CD14-positive monocyte (primary cell): ENCODE results near the gene MFN2. TPM values are rescaled to one million over a fixed set of nuclear protein-coding genes. Genes with fewer than 3 reads are reported as not detected.

Source experiments
- DNase-seq, 3 donors: peaks; one replicate each; pipeline ENCODE4 v3.0.0-alpha.2; 2011 to 2022
- H2AFZ ChIP-seq: 2 replicates; pipeline ENCODE4 v1.6.0; 2012; ENCODE audit warnings: mild to moderate bottlenecking, low read depth, low read length, inconsistent platforms; ENCODE audit not compliant: insufficient read depth, poor library complexity, severe bottlenecking
- H3K27ac ChIP-seq, 2 donors: 1 replicate in 1 of 2; 2 replicates in 1 of 2; pipeline ENCODE4 v1.5.1; 2012 to 2013; ENCODE audit warnings: low read length in 2 of 2, control low read depth in 1 of 2, inconsistent platforms in 1 of 2, low read depth in 1 of 2, mild to moderate bottlenecking in 1 of 2
- H3K27me3 ChIP-seq, 2 donors: one replicate each; pipeline versions ENCODE4 v1.6.0 to v1.6.1; 2011 to 2013; ENCODE audit warnings: low read length in 2 of 2; ENCODE audit not compliant: control insufficient read depth in 2 of 2, insufficient read depth in 2 of 2
- H3K36me3 ChIP-seq, 2 donors: replicated peaks in 1 of 2; 1 replicate in 1 of 2; 2 replicates in 1 of 2; pipeline versions ENCODE4 v1.5.1 to v1.6.1; 2012 to 2013; ENCODE audit warnings: low read length in 2 of 2, control low read depth in 1 of 2, inconsistent platforms in 1 of 2, mild to moderate bottlenecking in 1 of 2; ENCODE audit not compliant: insufficient read depth in 2 of 2, control insufficient read depth in 1 of 2
- H3K4me1 ChIP-seq, 2 donors: 1 replicate in 1 of 2; 2 replicates in 1 of 2; pipeline versions ENCODE4 v1.5.1 to v1.6.1; 2012 to 2013; ENCODE audit warnings: low read length in 2 of 2, control low read depth in 1 of 2, inconsistent platforms in 1 of 2, mild to moderate bottlenecking in 1 of 2, moderate library complexity in 1 of 2; ENCODE audit not compliant: insufficient read depth in 2 of 2, control insufficient read depth in 1 of 2
- H3K4me2 ChIP-seq: replicated peaks from 2 replicates; pipeline ENCODE3; 2012; ENCODE audit warnings: low read length, moderate library complexity, mild to moderate bottlenecking; ENCODE audit not compliant: poor library complexity, severe bottlenecking; ENCODE audit errors: extremely low read depth
- H3K4me3 ChIP-seq, 3 experiments: fragments of 200-600 bp in 1 of 3; sonication (generic) in 1 of 3; replicated peaks in 1 of 3; 1 replicate in 2 of 3; 2 replicates in 1 of 3; pipeline ENCODE4 v1.5.1; 2011 to 2013; ENCODE audit warnings: low read length in 3 of 3, mild to moderate bottlenecking in 3 of 3, control low read depth in 2 of 3, low read depth in 2 of 3, inconsistent platforms in 1 of 3, moderate library complexity in 1 of 3
- H3K79me2 ChIP-seq: 2 replicates; pipeline ENCODE4 v1.6.0; 2012; ENCODE audit warnings: mild to moderate bottlenecking, control low read depth, inconsistent platforms, low read length, moderate library complexity; ENCODE audit not compliant: insufficient read depth
- H3K9ac ChIP-seq: 2 replicates; pipeline ENCODE4 v1.6.0; 2017; ENCODE audit warnings: low read length, mild to moderate bottlenecking; ENCODE audit not compliant: insufficient read depth, poor library complexity, severe bottlenecking
- H3K9me3 ChIP-seq, 2 donors: replicated peaks in 1 of 2; 1 replicate in 1 of 2; 2 replicates in 1 of 2; pipeline versions ENCODE4 v1.5.1 to v1.6.1; 2012 to 2013; ENCODE audit warnings: low read length in 2 of 2, control low read depth in 1 of 2; ENCODE audit not compliant: control insufficient read depth in 1 of 2, insufficient read depth in 1 of 2
- H4K20me1 ChIP-seq: 2 replicates; pipeline ENCODE4 v1.6.0; 2012; ENCODE audit warnings: mild to moderate bottlenecking, low read length, control low read depth, moderate library complexity; ENCODE audit not compliant: insufficient read depth
- H3K27ac Mint-ChIP-seq, 7 donors: one replicate each; pipeline ENCODE4 v1.8.0; 2020; ENCODE audit warnings: mild to moderate bottlenecking in 7 of 7, mixed read lengths in 7 of 7, moderate library complexity in 6 of 7, inconsistent platforms in 2 of 7
- H3K27me3 Mint-ChIP-seq, 3 donors: one replicate each; pipeline ENCODE4 v1.8.0; 2021 to 2022; ENCODE audit warnings: low read depth in 3 of 3, mild to moderate bottlenecking in 3 of 3, mixed read lengths in 3 of 3, moderate library complexity in 3 of 3, inconsistent platforms in 1 of 3
- H3K36me3 Mint-ChIP-seq, 2 donors: one replicate each; pipeline ENCODE4 v1.8.0; 2020; ENCODE audit warnings: mixed read lengths in 2 of 2, inconsistent platforms in 1 of 2, mild to moderate bottlenecking in 1 of 2
- H3K4me1 Mint-ChIP-seq: one replicate; pipeline ENCODE4 v1.8.0; 2020; ENCODE audit warnings: mild to moderate bottlenecking, mixed read lengths
- H3K4me3 Mint-ChIP-seq, 2 donors: one replicate each; pipeline ENCODE4 v1.8.0; 2020; ENCODE audit warnings: mild to moderate bottlenecking in 2 of 2, mixed read lengths in 2 of 2, moderate library complexity in 1 of 2
- H3K9me3 Mint-ChIP-seq, 7 donors: one replicate each; pipeline ENCODE4 v1.8.0; 2020 to 2022; ENCODE audit warnings: mixed read lengths in 7 of 7, mild to moderate bottlenecking in 6 of 7, moderate library complexity in 6 of 7, inconsistent platforms in 2 of 7
- CTCF ChIP-seq: fragments of 200-600 bp; IDR thresholded peaks from one replicate; pipeline ENCODE4 v1.8.0; 2022; ENCODE audit warnings: antibody characterized with exemption, mild to moderate bottlenecking
- WGBS: methylation state at CpG from one replicate; pipeline ENCODE4 v1.1.5; 2013; ENCODE audit warnings: missing lambda C conversion rate; ENCODE audit not compliant: insufficient coverage; 5-methylcytosine and 5-hydroxymethylcytosine counted together
- intact Hi-C, 2 donors: fragments of 100-400 bp; cut with micrococcal nuclease; formaldehyde crosslinking; loops; one replicate each; pipeline versions ENCODE4 v1.15.0 to v1.15.1; 2023
- polyA plus RNA-seq, 3 donors: library from polyadenylated mRNA; depleted of rRNA in 1 of 3; unstranded in 2 of 3; stranded (reverse) in 1 of 3; fragments of 300-500 nt in 2 of 3; fragments of >200 nt in 1 of 3; fragmentation: Illumina TruSeq in 2 of 3; gene quantifications; 1 replicate in 2 of 3; 2 replicates in 1 of 3; pipeline ENCODE4 v1.2.3, GENCODE V29; 2012 to 2021

The MFN2 gene
- polyA plus RNA-seq, 3 donors, result 26.3 to 35.8 (median 30.3) TPM

GRCh38 chr1:11985171-11985570 lies 4.9 kb downstream of the MFN2 start:
- peaks cover 47 to 52% of the 10 kb centered on the region in 2 donors for H3K4me1 ChIP-seq

GRCh38 chr1:11985851-11986250 lies 5.6 kb downstream of the MFN2 start:
- Histone ChIP-seq H3K27me3 (no peaks in the 10 kb centered on the region), H3K4me2 (peak overlapping the region; percentile 72), H3K4me1 (peaks cover 44 to 47% of the 10 kb centered on the region in 2 donors), H4K20me1 (peaks cover 9% of the 10 kb centered on the region), H3K79me2 (peaks cover 91% of the 10 kb centered on the region), H3K9ac (peak overlapping the region; percentile 28), H3K27ac (peak overlapping the region; percentile 76 to 85), H2AFZ (peak overlapping the region; percentile 30), H3K4me3 (peak overlapping the region in 2 of 3 experiments; percentile 8 to 66), H3K9me3 (no peaks in the 10 kb centered on the region), H3K36me3 (peaks cover 42 to 65% of the 10 kb centered on the region in 2 donors)
- intact Hi-C loops, result loop anchor here in 1 of 2 donors (10.0 kb wide), 1 partner anchor 181 kb away; the partner anchor contains the start of genes CLCN6 and MTHFR
- DNase-seq, result peak; percentile 52 to 87 (median 86)
- Mint-ChIP-seq H3K4me1 (peaks cover 50% of the 10 kb centered on the region), H3K27me3 (peaks cover 0 to 2% (median 0%) of the 10 kb centered on the region in 3 donors), H3K9me3 (peaks cover 0 to 1% (median 0%) of the 10 kb centered on the region in 7 donors), H3K27ac (peak overlapping the region; percentile 94 to 99 (median 97)), H3K4me3 (peak overlapping the region; percentile 59 to 82), H3K36me3 (peaks cover 58 to 79% of the 10 kb centered on the region in 2 donors)
- WGBS, result no CpG with 5 or more reads among the region's 7 CpGs
- no peak for TF ChIP-seq CTCF

More at GRCh38 chr1:11985171-11985570, 4.9 kb downstream of the MFN2 start:
- no peak for TF ChIP-seq CTCF
- peaks cover 51 to 72% of the 10 kb centered on the region in 2 donors for H3K36me3 Mint-ChIP-seq
- H2AFZ ChIP-seq, result no peak overlapping the region
- peak in 2 of 3 donors; percentile 44 to 55 for DNase-seq
- no peaks in the 10 kb centered on the region for H3K9me3 ChIP-seq
- intact Hi-C loops, result loop anchor here in 1 of 2 donors (10.0 kb wide), 1 partner anchor 180 kb away; the partner anchor contains the start of genes CLCN6 and MTHFR
- H3K27ac Mint-ChIP-seq, result peak overlapping the region; percentile 94 to 99 (median 97)
- H3K27ac ChIP-seq, result peak overlapping the region; percentile 76 to 85
- peaks cover 35 to 58% of the 10 kb centered on the region in 2 donors for H3K36me3 ChIP-seq
- H3K27me3 Mint-ChIP-seq, result peaks cover 0 to 2% (median 0%) of the 10 kb centered on the region in 3 donors
- H4K20me1 ChIP-seq, result peaks cover 6% of the 10 kb centered on the region
- H3K4me3 ChIP-seq, result peak overlapping the region in 1 of 3 experiments; percentile 66
- peak overlapping the region; percentile 8 for H3K4me2 ChIP-seq
- H3K27me3 ChIP-seq, result no peaks in the 10 kb centered on the region
- H3K4me1 Mint-ChIP-seq, result peaks cover 53% of the 10 kb centered on the region
- peaks cover 91% of the 10 kb centered on the region for H3K79me2 ChIP-seq
- peak overlapping the region; percentile 59 to 82 for H3K4me3 Mint-ChIP-seq
- H3K9me3 Mint-ChIP-seq, result peaks cover 0 to 2% (median 0%) of the 10 kb centered on the region in 7 donors
- WGBS, result 100% methylated on average over 1 of the region's 3 CpGs
- no peak overlapping the region for H3K9ac ChIP-seq
